ENCODE data around the gene TTC9C.
"Not testable (repeated sequence)": the region's sequence is repeated elsewhere in the genome, so short reads cannot be mapped to it uniquely, and the experiment has no call there.

The TTC9C gene, protein sequence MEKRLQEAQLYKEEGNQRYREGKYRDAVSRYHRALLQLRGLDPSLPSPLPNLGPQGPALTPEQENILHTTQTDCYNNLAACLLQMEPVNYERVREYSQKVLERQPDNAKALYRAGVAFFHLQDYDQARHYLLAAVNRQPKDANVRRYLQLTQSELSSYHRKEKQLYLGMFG

DNA sequence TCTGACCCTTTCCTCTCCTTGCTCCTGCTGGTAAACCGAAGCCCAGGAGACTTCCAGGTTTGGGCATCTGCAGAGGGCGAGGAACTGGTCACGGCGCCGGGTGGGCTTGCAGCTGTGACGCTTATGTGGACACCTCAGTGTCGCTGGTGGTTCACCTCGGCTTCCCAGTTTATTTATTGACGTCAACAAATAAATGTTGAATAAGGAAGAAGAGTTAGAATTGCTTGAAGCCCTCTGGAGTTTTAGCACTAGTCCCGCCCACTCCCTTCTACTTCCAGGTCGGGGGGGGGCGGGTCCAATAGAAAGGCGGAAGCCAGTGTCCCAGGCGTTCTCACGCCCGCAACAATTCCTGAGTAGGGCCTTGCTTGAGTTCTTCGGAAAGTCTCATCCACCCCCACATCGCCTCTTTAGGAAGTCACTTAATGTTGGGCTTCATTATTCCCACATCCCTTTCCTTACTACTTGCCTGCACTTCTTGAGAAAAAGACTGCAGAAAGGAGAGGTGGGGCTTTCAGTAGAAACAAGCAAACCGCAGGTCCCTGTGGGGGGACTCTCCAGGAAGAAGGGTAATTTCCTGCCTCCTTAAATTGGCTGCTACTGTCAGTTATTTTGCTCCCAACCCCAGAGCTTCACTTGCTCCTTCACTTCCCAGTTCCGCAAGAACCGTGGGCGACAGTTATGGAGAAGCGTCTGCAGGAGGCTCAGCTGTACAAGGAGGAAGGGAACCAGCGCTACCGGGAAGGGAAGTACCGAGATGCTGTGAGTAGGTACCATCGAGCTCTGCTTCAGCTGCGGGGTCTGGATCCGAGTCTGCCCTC lies at the start of gene TTC9C:
TSS of gene TTC9C (plus strand) at position 316 of the 818 bp plus-strand sequence. CDS start at position 679, 363 bp downstream.
- peak; percentile 77 for DNase-seq (ENCODE audit: low read depth)

DNA sequence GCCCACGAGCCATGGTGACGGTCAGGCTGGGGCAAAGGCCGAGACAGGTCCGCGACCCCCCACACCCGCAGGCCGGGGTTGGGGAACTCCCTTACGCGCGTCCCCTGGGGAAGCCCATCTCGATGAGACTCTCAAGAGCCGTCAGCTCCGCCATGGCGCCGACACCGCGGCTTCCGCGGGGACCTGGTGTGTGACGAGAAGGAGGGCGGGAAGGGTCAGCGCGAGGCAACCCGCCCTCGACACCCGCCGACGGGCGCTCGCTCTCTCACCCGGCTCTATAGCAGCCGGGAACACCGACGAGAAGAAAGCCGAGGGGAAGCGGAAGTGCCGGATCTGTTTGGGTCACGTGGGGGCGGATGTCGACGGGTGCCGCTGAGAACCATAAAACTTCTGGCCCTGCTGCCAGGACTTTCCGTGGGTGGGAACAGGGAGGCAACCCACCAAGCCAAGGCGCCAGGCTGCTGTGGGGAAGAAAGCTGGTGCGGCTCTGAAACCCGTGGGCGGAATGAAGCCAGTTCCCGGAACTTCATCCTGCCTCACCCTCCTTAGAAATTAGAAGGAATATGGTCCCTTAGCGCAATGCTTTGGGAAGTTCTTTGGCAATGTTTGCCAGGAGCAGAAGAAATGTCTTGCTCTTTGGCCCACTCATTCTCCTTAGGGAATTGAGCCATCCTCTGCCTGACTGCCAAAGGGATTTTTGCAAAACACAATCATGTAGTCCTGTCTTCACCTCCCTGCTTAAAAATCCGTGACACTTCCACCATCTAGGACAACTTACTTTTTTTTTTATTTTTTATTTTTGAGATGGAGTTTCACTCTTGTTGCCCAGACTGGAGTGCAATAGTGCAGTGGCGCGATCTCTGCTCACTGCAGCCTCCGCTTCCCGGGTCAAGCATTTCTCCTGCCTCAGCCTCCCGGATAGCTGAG lies 49.3 kb upstream of the TTC9C start, which contains the start of gene UBXN1:
TSS of gene UBXN1 (minus strand) at position 304 of the 927 bp plus-strand sequence. CDS start at position 154, 150 bp downstream.
- DNase-seq (ENCODE audit: low read depth): peak; percentile 85

DNA sequence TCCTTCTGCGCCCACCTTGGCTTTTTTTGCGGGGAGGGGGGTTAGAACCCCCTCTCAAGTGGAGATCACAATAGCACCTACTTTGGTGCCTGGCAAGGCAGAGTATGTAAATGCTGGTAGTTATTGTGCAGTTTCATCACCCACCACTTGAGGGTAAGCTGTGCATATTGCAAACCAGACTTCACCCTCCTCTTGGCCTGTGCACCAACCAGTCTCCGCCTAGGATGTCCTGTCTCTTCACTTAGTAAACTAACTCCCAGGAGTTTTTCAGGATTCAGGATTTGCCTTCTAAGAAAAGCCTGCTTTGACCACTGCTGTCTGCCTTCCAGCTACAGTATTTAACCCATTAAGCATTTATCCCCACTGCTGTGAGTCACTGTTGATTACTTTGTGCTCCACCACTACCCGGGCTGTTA lies 47.5 kb upstream of the TTC9C start:
- DNase-seq (ENCODE audit: low read depth): peak; percentile 23

DNA sequence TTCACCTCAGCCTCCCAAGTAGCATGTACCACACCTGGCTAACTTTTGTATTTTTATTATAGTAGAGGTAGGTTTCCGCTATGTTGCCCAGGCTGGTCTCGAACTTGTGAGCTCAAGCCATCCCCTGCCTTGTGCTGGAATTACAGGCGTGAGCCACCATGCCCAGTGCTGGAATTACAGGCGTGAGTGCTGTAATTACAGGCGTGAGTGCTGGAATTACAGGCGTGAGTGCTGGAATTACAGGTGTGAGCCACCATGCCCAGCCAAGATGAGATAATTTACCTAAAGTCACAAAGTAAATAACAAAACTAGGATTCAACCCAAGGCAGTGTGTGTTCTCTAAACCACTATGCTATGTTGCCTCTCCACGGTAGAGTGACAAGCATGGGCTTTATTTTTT lies 45.8 kb upstream of the TTC9C start:
- no peak for DNase-seq (ENCODE audit: low read depth)

DNA sequence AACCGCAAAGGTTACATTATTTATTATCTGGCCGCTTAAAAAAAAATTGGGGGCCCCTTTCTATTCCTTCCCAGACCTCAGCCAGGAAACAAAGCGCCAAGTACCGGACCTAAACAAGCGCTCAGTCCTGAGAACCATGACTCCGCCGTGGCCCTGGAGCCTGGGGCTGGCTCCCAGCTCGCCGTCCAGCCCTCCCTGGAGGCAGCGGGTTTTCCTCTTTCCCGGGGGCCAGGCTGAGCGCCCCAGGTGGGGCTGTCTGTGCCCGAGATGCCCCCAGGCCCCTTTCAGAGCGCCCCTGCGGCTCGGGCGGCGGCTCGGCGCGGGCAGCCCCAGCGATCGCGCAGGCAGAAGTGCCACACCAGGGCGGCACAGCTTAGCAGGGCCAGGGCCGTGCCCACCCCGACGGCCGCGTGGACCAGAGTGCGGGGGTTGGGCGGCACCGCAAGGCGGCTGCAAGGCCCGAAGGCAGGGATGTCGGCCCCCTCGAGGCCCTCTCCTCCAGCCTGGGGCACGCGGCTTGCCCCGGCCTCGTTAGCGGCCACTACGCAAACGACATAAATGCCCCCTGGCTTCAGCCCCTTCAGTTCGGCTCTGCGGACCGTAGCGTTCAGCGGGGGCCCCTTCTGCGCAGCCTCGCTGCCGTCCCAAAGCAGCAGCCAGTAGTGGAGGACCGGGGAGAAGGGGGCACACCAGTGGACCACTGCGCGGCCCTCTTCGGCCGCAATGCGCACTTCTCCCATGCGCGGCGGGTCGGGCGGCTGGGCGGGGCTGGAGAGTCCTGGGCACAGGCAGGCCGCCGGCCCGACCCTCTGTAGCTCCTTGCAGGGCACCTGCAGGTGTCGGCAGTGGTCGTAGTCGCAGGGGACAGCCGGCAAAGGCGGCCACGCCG lies 40.5 kb upstream of the TTC9C start:
- DNase-seq (ENCODE audit: low read depth): no peak

DNA sequence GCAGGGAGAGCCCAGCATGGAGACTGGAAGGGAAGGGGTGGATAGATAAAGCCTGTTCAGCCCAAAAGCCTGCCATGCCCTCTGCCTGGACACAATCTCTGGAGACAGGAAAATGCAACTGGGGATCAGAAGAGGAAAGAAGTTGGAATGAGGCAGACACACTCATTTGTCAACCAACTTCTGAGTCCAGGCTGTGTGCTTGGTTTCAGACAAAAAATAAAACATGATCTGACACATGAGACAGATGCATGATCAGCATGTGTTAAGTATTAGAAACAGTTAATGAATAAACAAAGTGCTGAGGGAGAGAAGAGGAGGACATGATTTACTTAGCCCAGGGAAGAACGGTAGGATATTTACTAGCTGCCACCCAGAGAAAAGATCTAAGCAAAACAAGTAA lies 39.8 kb upstream of the TTC9C start:
- no peak for DNase-seq (ENCODE audit: low read depth)

DNA sequence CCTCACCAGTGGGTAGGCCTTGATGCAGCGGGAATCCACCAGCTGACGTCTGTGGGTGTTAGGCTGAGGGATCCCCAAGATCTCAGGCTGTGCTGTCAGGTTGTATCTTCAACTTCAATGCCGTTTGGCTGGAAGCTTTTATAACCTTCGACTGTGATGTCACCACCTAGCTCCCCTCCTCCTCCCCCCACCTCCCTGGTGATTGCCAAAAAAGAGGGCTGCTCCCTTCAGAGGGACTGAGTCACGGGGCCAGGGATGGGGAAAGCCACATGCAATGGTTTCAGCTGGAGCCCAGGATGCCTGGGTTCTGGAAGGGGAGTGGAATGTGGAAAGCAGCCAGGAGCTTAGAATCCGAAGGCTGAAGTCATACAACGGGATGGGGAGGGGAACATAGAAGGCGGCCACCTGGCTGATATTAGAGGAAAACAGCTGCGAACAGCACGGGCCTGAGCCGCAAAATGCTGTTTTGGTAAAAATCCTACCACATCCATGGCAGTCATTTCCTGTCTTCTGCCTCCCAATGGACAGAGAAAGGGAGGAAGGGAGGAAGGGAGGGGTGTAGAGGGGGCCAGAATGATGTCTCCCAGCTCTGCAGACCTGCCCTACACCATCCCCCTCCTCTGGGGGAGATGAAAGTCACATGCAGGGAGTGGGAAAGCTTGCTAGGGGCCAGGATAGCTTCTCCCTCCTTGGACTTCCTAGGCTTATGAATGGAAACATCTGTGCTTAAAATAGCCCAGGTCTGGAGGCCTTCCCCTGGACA lies 38.7 kb upstream of the TTC9C start, which contains the start of gene LRRN4CL:
TSS of gene LRRN4CL (minus strand) at position 110 of the 763 bp plus-strand sequence. CDS start 1,022 bp downstream, outside the sequence.
- no peak for DNase-seq (ENCODE audit: low read depth)

DNA sequence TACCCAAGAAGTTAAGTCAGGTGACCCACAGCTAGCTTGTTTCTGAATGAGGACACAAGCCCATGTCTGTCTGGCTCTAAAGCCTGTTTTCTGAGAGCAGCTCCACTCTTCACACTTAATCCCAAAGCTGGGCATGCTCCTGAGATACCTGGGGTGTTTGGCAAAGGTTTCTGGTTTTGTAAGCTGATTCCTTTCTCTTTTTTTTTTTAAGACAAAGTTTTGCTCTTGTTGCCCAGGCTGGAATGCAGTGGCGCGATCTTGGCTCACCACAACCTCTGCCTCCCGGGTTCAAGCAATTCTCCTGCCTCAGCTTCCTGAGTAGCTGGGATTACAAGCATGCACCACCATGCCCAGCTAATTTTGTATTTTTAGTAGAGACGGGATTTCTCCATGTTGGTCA lies 34.7 kb upstream of the TTC9C start:
- not testable (repeated sequence) for DNase-seq (ENCODE audit: low read depth)

DNA sequence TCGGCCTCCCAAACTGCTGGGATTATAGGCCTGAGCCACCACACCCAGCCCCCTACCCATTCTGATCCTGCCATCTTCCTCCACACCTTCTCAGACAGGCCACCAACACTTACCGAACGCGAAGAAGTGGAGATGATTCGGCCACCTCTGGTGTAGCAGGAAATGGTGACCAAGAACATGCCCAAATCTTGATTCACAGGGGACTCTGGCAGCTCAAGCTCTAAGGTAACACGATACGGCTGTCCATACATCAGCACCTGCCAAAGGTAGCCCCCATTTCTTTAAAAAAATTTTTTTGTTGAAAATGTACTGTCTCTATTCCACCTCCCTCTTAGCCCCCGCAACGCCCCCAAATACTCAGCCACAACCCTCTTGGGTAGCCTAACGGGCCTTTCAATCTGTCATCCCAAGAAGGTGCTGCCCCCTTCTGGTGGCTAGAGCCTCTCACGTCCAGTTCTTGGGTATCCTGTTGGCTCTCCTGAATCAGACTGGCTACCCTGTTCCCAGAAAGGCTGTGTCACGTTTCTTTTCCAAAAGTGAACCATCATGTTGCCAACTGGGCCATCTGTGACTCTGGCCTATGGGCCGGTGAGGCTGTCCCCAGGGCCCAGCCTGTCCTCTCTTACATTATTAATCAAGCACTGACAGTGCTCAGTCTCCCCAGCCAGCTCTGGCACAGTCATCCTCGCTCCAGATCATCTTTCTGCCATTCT lies 33.7 kb upstream of the TTC9C start:
- peak; percentile 64 for DNase-seq (ENCODE audit: low read depth)

DNA sequence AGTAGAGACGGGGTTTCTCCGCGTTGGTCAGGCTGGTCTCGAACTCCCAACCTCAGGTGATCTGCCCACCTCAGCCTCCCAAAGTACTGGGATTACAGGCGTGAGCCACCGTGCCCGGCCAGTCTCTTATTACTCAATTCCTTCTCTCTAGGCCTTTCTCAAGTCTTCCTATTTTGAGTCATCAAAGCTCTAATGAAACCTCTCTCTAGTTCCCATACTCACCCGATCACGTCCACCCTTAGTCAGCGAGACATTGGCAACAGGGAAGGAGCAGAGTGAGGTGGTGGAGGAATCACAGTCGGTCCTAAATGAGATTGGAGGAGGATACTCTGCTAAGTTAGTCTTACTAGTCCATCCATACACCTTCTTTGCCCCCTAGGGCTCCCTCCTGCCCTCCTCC lies 26.0 kb upstream of the TTC9C start:
- no peak for DNase-seq (ENCODE audit: low read depth)

DNA sequence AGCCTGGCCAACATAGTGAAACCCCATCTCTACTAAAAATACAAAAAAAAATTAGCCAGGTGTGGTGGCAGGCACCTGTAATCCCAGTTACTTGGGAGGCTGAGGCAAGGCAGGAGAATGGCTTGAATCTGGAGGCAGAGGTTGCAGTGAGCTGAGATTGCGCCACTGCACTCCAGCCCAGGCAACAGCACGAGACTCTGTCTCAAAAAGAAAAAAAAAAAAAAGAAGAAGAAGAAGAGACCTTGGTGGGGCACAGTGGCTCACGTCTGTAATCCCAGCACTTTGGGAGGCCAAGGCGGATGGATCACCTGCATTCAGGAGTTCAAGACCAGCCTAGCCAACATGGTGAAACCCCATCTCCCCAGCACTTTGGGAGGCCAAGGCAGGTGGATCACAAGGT lies 24.4 kb upstream of the TTC9C start:
- DNase-seq (ENCODE audit: low read depth): not testable (repeated sequence)

DNA sequence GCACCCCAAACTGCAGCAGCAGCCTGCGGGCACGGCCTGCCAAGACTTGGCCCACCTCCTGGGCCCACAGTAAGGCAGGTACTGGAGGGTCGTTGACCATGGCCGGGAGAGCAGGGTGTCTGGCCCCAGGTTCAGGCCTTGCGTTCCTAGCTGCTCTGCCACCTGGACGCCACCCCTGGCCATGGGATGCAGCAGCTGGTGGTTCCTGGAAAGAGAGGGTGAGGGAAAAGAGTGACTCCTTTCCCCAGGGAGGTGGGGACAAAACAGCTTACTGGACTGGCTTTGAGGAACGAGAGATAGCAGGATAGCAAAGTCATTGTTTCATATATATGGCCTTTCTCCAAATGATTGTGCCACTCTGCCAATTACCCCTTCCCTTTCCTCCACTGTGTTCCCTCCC lies 22.9 kb upstream of the TTC9C start:
- no peak for DNase-seq (ENCODE audit: low read depth)

DNA sequence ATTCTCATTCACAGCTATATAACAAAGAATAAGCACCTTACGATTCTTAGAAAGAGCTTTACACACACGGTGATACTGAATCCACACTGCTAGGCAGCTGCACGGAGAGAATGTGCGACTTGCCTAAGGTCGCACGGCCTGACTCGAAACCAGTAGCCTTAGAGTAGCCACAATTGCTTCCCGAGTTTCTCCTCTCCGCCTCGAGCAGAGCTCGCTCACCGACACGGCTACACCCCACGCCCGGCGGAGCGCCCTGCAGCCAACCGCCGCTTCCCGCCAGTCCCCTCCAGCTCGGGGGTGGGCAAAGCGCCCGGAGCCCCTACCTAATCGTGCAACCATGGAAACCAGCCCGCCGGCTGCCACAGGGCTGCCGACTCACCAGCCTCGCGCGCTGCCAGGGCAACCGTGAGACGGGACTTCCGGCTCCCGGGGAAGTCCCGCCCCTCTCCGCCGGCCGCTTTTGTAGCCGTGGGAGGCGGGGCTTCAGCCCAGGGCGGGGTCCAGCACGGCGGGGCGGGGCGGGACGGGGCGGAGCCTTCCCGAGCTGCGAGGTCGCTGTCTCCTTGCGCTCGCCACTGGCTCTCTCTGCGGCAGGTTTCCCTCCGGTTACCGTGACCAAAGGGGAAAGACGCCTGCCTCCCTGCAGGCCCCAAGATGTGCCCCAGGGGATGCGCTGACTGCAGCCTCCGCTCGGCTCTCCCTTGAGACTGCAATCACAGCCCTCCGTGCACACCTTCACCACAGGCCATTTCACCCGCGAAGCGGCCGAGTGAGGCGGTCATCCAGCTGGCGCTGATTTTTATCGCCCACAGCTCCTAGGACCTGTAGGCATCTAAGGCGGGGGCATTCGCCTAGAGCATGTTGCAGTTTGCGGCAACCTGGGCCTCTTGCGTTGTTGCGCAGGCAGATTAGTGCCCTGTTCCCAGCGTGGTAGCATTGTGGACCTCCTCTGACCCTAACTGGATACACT lies 22.1 kb upstream of the TTC9C start:
- peak; percentile 92 for DNase-seq (ENCODE audit: low read depth)

DNA sequence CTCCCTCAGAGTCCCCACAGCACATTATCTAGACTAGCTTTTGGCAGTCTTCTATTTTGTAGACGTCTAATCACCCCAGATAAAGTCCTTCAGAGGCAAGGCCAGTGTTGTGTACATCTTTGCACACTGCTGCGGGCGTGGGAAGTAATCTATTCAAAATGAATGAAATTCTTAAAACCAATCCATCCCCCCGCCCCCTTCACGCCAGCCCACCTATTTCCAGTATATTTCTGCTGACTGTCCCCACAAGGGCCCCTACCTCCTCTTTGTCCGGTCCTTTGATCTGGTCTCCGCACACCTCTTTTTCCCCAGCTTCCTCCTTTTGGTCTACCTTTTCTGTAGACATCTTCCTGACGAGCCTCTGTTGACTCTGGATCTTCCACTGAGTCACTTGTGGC lies 21.4 kb upstream of the TTC9C start:
- no peak for DNase-seq (ENCODE audit: low read depth)

DNA sequence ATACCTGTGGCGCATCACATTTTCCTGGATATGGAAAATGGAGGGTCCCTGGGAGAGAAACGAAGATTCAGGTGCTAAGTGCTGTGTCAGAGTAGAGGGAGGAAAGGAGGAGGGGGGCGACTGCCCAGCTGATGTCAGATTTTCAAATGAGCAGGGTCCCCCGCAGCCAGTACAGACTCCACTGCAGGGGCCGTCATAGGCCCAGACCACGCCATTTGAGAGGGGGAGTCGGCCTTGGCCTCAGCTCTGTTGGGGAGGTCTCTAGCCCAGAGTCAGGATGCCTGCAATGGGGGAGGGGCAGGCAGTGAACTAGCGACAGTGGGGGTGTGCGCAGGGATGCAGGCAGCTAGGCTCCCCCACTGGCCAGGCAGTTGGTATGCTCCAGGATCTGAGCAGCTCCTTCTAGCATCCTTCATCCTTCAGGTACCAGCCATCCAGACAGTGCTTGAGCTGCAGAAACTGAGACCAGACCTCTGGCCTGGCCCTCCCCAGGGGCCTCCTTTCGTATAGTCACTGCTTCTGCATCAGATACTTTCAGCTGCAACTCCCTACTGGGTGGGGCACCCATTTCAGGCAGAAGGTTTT lies 20.9 kb upstream of the TTC9C start, which contains the start of the genes BSCL2 and GNG3:
TSS of gene BSCL2 (minus strand) at position 148 of the 585 bp plus-strand sequence. CDS start 229 bp downstream, outside the sequence.
TSS of gene GNG3 (plus strand) at position 400 of the 585 bp plus-strand sequence. CDS start 620 bp downstream, outside the sequence.
- DNase-seq (ENCODE audit: low read depth): no peak

DNA sequence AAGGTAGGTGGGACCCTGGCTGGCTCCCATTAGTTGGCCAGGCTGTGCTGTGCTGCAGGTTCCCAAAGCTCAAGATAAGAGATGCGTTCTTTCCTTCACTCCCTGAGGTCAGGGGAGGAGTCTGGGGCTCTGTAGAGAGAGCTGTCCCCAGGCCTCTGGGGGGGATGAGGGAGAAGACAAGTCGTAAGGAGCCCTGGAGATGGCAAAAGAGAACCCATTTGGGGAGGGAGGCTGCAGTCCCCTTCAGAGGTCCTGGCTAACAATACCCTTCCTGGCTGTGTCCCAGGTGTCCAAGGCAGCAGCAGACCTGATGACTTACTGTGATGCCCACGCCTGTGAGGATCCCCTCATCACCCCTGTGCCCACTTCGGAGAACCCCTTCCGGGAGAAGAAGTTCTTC lies 19.9 kb upstream of the TTC9C start:
- no peak for DNase-seq (ENCODE audit: low read depth)

DNA sequence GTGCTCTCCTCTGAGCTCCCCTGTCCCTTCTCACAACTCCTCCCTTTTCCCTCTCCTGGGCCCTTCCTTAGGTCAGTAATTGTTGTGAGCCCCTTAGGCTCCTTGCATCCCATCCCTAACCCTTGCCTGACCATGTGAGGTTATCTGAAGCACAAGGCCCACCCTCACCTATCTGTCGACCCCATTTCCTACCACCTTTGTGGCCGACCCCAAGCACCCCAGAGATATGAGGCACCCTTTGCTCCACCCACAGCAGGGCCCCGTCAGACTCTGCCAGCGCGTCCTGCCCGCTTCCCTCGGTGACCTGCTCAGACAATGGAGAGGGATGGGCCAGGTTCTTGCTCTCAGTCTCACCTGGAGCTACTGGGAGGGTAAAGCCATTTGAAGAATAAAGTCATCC lies 19.5 kb upstream of the TTC9C start:
- peak; percentile 21 for DNase-seq (ENCODE audit: low read depth)

Data from activated T-cell treated with anti-CD3 and anti-CD28 coated beads for 24 hours (primary cell).